Panc1 (cell line): Measurements from ENCODE around the gene ZFYVE26. TPM values are rescaled to one million over a fixed set of nuclear protein-coding genes. Genes with fewer than 3 reads are reported as not detected.

Experiments used
- ATAC-seq: fragments of 200-7000 bp; cut with Tn5 transposase; 2 replicates; pipeline ENCODE4 v1.9.1; 2020; ENCODE audit warnings: mild to moderate bottlenecking, moderate library complexity
- BruUV-seq: library from RNA; stranded (reverse); fragments of 400-500 nt; replicated peaks from 2 replicates; lab custom pipeline; 2021; lab: Mats Ljungman, UMichigan
- CTCF ChIA-PET: fragments of 300-600 bp; sonication (Branson Sonifier 250); formaldehyde crosslinking; loops from one replicate; lab custom pipeline; 2022; ENCODE audit warnings: antibody characterized with exemption; lab: Charles Lee
- POLR2A ChIA-PET: fragments of 300-600 bp; sonication (Branson Sonifier 250); formaldehyde crosslinking; loops from one replicate; lab custom pipeline; 2022; ENCODE audit warnings: antibody characterized with exemption; lab: Charles Lee
- DNase-seq: peaks from one replicate; pipeline ENCODE4 v3.0.0-alpha.2; 2010; ENCODE audit warnings: low read depth, low spot score
- H3K27ac ChIP-seq: 2 replicates; pipeline ENCODE4 v1.5.1; 2011; ENCODE audit warnings: mild to moderate bottlenecking, low read length, inconsistent platforms
- H3K27me3 ChIP-seq: fragments of 200-500 bp; sonication (Bioruptor generic); 2 replicates; pipeline ENCODE4 v1.6.0; 2014; ENCODE audit warnings: low read length, inconsistent platforms; ENCODE audit not compliant: control insufficient read depth, insufficient read depth
- H3K36me3 ChIP-seq: fragments of 200-500 bp; sonication (Bioruptor generic); 2 replicates; pipeline ENCODE4 v1.5.1; 2014; ENCODE audit warnings: inconsistent platforms, mild to moderate bottlenecking, low read length, moderate library complexity; ENCODE audit not compliant: control insufficient read depth, insufficient read depth
- H3K4me1 ChIP-seq: 2 replicates; pipeline ENCODE4 v1.5.1; 2011; ENCODE audit warnings: inconsistent platforms, mild to moderate bottlenecking, low read length, moderate library complexity; ENCODE audit not compliant: control insufficient read depth, insufficient read depth
- H3K4me3 ChIP-seq, 2 experiments: 2 replicates each; pipeline ENCODE4 v1.5.1; 2011 to 2012; ENCODE audit warnings: low read depth in 2 of 2, low read length in 2 of 2, mild to moderate bottlenecking in 2 of 2, inconsistent platforms in 1 of 2, moderate library complexity in 1 of 2
- H3K9me3 ChIP-seq: fragments of 200-500 bp; sonication (Bioruptor generic); 2 replicates; pipeline ENCODE4 v1.5.1; 2014; ENCODE audit warnings: low read depth, mild to moderate bottlenecking, inconsistent platforms, low read length, moderate library complexity; ENCODE audit not compliant: control insufficient read depth, insufficient read depth
- POLR2AphosphoS5 ChIP-seq: IDR thresholded peaks from 2 replicates; pipeline ENCODE4 v1.6.1; 2012; ENCODE audit warnings: mild to moderate bottlenecking, low read depth, low read length, moderate library complexity
- SIN3A ChIP-seq: IDR thresholded peaks from 2 replicates; pipeline ENCODE4 v1.6.1; 2012; ENCODE audit warnings: low read depth, mild to moderate bottlenecking, low read length, moderate library complexity, borderline replicate concordance; ENCODE audit not compliant: insufficient read depth
- TCF7L2 ChIP-seq: IDR thresholded peaks from 2 replicates; pipeline ENCODE4 v1.6.1; 2011; ENCODE audit warnings: mild to moderate bottlenecking, low read depth, low read length, inconsistent platforms
- in situ Hi-C: cut with HindIII; loops from 2 replicates; pipeline ENCODE4 v1.10.0; 2016; ENCODE audit warnings: low sequenced_read_pairs, low pct_unique_long_range_greater_than_20kb
- intact Hi-C: fragments of 100-400 bp; cut with micrococcal nuclease; formaldehyde crosslinking; loops from one replicate; pipeline ENCODE4 v1.10.0; 2022; ENCODE audit not compliant: unreplicated experiment
- total RNA-seq: library from RNA; stranded (reverse); gene quantifications from one replicate; pipeline ENCODE4 v1.2.1, GENCODE V29; 2021; ENCODE audit not compliant: unreplicated experiment
- TF ChIP-seq, protein P1 (sequence below): fragments of 450-650 bp; IDR thresholded peaks from 2 replicates; pipeline ENCODE4 v1.5.1; 2017; ENCODE audit warnings: mild to moderate bottlenecking
- TF ChIP-seq, protein P2 (sequence below), 2 experiments: IDR thresholded peaks; 2 replicates each; pipeline ENCODE4 v1.6.1; 2011 to 2012; ENCODE audit warnings: low read depth in 2 of 2, control low read depth in 1 of 2, low read length in 1 of 2, mild to moderate bottlenecking in 1 of 2, moderate library complexity in 1 of 2; ENCODE audit not compliant: insufficient read depth in 1 of 2

ZFYVE26 gene
- total RNA-seq, 1 experiment from 2014 or later, result 17.3 TPM

DNA sequence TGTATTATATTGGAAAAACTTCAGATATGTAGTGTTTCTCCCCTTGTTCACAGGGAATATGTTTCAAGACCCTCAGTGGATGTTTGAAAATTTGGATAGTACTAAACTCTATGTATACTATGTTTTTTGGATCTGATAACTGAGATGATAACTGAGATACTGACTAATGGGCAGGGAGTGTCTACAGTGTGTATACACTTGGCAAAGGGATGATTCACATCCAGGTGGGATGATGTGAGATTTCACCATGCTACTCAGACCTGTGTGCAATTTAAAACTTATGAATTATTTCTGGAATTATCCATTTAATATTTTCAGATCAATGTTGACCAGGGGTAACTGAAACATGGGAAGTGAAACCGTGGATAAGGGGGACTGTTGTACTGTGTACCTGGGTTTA lies 17.0 kb upstream of the ZFYVE26 start:
- intact Hi-C loops, result loop anchor here (10.0 kb wide), 1 partner anchor 1011 kb away; no protein-coding TSS in a partner anchor

GRCh38 chr14:67831113-67831512 lies 14.7 kb upstream of the ZFYVE26 start:
- Histone ChIP-seq H3K27me3 (no peaks in the 10 kb centered on the region), H3K9me3 (no peaks in the 10 kb centered on the region), H3K27ac (no peak overlapping the region), H3K4me3 (no peak overlapping the region), H3K36me3 (no peaks in the 10 kb centered on the region; the same call in 1 of the 2 replicates), H3K4me1 (no peaks in the 10 kb centered on the region)
- in situ Hi-C loops (no loop called here), intact Hi-C loops (loop anchor here (10.0 kb wide), 1 partner anchor 1014 kb away; no protein-coding TSS in a partner anchor)
- ChIA-PET CTCF (no interaction called here), POLR2A (no interaction called here)
- ATAC-seq (no peak), DNase-seq (no peak)
- no TSS peak for BruUV-seq
- TF ChIP-seq TCF7L2 (no peak), POLR2AphosphoS5 (no peak), SIN3A (no peak)
- TF ChIP-seq, protein P1, sequence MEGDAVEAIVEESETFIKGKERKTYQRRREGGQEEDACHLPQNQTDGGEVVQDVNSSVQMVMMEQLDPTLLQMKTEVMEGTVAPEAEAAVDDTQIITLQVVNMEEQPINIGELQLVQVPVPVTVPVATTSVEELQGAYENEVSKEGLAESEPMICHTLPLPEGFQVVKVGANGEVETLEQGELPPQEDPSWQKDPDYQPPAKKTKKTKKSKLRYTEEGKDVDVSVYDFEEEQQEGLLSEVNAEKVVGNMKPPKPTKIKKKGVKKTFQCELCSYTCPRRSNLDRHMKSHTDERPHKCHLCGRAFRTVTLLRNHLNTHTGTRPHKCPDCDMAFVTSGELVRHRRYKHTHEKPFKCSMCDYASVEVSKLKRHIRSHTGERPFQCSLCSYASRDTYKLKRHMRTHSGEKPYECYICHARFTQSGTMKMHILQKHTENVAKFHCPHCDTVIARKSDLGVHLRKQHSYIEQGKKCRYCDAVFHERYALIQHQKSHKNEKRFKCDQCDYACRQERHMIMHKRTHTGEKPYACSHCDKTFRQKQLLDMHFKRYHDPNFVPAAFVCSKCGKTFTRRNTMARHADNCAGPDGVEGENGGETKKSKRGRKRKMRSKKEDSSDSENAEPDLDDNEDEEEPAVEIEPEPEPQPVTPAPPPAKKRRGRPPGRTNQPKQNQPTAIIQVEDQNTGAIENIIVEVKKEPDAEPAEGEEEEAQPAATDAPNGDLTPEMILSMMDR, result no peak
- TF ChIP-seq, protein P2, sequence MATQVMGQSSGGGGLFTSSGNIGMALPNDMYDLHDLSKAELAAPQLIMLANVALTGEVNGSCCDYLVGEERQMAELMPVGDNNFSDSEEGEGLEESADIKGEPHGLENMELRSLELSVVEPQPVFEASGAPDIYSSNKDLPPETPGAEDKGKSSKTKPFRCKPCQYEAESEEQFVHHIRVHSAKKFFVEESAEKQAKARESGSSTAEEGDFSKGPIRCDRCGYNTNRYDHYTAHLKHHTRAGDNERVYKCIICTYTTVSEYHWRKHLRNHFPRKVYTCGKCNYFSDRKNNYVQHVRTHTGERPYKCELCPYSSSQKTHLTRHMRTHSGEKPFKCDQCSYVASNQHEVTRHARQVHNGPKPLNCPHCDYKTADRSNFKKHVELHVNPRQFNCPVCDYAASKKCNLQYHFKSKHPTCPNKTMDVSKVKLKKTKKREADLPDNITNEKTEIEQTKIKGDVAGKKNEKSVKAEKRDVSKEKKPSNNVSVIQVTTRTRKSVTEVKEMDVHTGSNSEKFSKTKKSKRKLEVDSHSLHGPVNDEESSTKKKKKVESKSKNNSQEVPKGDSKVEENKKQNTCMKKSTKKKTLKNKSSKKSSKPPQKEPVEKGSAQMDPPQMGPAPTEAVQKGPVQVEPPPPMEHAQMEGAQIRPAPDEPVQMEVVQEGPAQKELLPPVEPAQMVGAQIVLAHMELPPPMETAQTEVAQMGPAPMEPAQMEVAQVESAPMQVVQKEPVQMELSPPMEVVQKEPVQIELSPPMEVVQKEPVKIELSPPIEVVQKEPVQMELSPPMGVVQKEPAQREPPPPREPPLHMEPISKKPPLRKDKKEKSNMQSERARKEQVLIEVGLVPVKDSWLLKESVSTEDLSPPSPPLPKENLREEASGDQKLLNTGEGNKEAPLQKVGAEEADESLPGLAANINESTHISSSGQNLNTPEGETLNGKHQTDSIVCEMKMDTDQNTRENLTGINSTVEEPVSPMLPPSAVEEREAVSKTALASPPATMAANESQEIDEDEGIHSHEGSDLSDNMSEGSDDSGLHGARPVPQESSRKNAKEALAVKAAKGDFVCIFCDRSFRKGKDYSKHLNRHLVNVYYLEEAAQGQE (IDR thresholded peaks at IDR 0.05; ENCODE audit: insufficient read depth in 1 of 2, low read depth in 2 of 2, low read length in 1 of 2), result no peak

More for the DNA sequence above, 17.0 kb upstream of the ZFYVE26 start:
- TF ChIP-seq SIN3A, result no peak
- TF ChIP-seq, protein P1, result no peak
- TF ChIP-seq TCF7L2, result no peak
- no peak for TF ChIP-seq POLR2AphosphoS5
- TF ChIP-seq, protein P2 (IDR thresholded peaks at IDR 0.05; ENCODE audit: insufficient read depth in 1 of 2, low read depth in 2 of 2, low read length in 1 of 2), result no peak
- H3K27ac ChIP-seq, result no peak overlapping the region
- no peak for DNase-seq
- in situ Hi-C loops, result no loop called here
- ChIA-PET CTCF (no interaction called here), POLR2A (no interaction called here)
- no peaks in the 10 kb centered on the region for H3K27me3 ChIP-seq
- H3K4me1 ChIP-seq, result no peaks in the 10 kb centered on the region
- no peaks in the 10 kb centered on the region for H3K9me3 ChIP-seq
- no peak overlapping the region for H3K4me3 ChIP-seq
- H3K36me3 ChIP-seq, result no peaks in the 10 kb centered on the region; the same call in 1 of the 2 replicates
- no peak for ATAC-seq
- no TSS peak for BruUV-seq
